GM04504 (cell line): ENCODE measurements around the gene TRAPPC3L.
"Not testable (repeated sequence)": the region's sequence is repeated elsewhere in the genome, so short reads cannot be mapped to it uniquely, and the experiment has no call there.

Experiments used
- DNase-seq: peaks from one replicate; pipeline ENCODE4 v3.0.0-alpha.2; 2012; ENCODE audit warnings: low read depth

Gene TRAPPC3L

DNA sequence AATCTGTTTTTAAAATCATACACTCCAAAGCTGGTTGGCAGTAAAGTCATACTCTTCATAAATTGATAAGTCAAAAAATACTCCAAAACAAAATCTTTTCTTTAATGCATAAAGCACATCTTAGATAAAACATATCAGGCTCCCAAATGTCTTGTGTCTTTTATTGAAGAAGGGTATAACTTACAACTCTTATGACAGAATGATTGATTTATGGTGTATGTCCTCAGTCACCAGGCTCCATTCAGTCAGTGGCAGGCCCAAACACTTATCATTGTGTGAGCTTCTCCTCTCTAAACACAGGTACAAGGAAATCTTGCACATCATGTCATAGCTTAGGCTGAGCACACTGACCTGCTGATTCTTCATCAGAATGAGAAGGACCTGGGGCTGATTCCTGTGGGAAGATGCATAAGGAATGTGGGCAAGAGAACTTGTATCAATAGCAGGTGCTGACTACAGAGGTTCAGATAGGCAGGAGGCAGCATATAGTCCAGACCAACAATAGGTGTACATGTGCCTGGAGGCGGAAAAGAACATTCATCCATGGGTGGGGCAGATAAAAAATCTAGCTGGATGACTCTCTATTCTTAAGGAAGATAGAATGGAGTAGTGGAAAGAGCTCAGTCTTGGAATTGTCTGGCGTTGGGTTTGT is 32.1 kb downstream of the TRAPPC3L start:
- no peak for DNase-seq

GRCh38 chr6:116512734-116513133 is 32.8 kb downstream of the TRAPPC3L start:
- no peak for DNase-seq

- DNase-seq, result peak; percentile 7
These were observed 33.3 kb downstream of the TRAPPC3L start for GRCh38 chr6:116512111-116512559.

- DNase-seq, result peak; percentile 67
These were observed 33.9 kb downstream of the TRAPPC3L start, which contains the start of gene CALHM5 for GRCh38 chr6:116511424-116512110. Gene CALHM5, plus strand, starts transcription at chr6:116511639. Its CDS starts 58 bp downstream, at chr6:116511697.

GRCh38 chr6:116508527-116508926 is 37.0 kb downstream of the TRAPPC3L start:
- DNase-seq, result no peak

DNA sequence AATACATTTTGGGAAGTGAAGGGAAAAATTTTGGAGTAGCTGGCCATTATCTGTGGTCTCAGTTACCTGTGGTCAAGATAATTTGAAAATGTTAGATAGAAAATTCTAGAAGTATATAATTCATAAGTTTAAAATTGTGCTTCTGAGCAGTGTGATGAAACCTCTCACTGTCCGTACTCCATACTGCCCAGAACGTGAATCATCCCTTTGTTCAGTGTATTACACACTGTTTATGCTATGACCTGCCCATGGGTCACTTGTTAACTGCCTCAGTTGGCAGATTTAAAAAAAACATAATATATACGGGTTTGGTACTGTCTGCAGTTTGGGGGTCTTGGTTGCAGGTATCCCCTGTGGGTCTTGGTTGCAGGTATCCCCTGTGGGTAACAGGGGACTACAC is 38.2 kb downstream of the TRAPPC3L start:
- no peak for DNase-seq

GRCh38 chr6:116500969-116501433 is 44.5 kb downstream of the TRAPPC3L start:
- no peak for DNase-seq

DNA sequence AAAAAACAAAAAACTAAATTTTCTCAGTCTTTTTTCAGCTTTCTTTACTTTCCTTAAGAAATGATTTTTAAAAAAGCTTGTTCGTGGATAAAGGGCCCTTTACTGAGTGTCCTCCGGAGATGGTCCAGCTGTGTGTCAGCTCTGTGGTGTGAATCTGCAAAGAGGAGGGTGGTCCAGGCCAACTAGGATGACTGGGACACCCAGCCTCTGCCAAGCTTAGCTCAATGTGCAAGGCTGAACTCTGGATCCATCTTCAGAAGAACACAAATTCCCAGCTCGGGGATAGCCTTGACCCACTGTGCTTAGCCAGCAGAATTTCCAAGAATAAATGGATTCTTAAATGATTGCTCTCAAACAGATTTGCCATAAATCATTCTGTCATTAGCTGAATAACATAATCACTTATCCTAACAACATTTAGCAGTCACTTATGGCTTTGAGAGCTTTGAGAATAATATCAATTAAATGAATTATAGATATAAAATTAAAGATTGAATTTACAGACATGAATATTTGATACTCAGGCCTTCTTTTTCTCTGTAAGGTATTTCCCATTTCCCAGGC is 48.3 kb downstream of the TRAPPC3L start:
- no peak for DNase-seq

- not testable (repeated sequence) for DNase-seq
These were observed 50.3 kb downstream of the TRAPPC3L start for GRCh38 chr6:116495161-116495560.

DNA sequence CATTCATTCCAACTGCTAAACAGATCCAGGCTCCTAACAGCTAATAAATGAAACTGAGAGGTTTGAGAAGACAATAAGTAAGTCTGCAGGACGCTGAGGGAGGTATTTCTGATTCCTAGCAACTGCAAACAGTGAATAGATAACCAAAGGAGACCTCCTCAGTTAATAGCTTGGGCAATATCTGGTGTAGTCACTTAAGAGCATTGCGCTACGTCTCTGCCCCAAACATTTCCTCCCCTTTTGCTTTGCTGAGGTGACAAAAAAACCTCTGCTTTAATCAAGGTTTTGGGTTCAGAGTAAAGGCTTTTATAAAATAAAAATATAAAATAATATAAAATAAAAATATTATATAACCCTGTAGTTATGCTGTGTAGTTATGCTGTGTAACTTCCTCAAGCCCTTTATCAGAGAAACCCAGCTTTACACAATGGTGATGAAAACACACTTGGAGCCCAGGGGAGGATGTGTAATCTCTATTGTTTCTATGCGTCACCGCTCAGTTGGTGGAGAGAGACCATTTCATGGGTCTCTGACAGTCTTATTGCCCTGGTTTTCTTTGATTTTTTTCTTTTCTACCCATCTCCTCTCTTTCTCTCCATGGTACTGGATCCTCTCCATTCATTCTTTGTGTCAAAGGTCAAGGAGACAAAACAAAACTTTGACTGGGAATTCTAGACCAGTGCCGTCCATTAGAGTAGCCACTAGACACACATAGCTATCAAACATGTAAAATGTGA is 53.0 kb downstream of the TRAPPC3L start:
- DNase-seq, result no peak

GRCh38 chr6:116491610-116492330 is 53.7 kb downstream of the TRAPPC3L start:
- DNase-seq, result no peak

GRCh38 chr6:116485559-116486184 is 59.8 kb downstream of the TRAPPC3L start:
- no peak for DNase-seq

GRCh38 chr6:116483616-116484015 is 61.9 kb downstream of the TRAPPC3L start:
- no peak for DNase-seq

- DNase-seq, result no peak
These were observed 62.7 kb downstream of the TRAPPC3L start for GRCh38 chr6:116482780-116483179.

GRCh38 chr6:116476002-116476678 is 69.3 kb downstream of the TRAPPC3L start:
- DNase-seq, result no peak

- no peak for DNase-seq
These were observed 70.3 kb downstream of the TRAPPC3L start for GRCh38 chr6:116475141-116475540.

DNA sequence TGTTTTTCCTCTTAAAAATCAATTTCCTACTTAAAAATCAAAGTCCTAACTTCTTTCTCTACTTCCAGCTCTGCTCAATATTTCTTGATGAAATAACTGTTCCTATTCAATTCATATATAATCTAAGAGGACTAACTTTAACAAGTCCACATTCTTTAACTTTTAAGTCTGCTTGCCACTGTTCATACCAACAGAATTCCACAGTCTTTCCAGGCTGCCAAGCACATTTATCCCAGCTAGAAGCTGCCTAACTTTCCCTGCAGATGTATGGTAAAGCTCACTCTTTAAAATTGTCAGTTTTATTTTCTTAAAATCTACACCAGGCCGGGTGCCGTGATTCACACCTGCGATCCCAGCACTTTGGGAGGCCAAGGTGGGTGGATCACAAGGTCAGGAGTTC is 72.8 kb downstream of the TRAPPC3L start:
- DNase-seq, result no peak

- DNase-seq, result no peak
These were observed 74.0 kb downstream of the TRAPPC3L start for GRCh38 chr6:116471531-116471930.

DNA sequence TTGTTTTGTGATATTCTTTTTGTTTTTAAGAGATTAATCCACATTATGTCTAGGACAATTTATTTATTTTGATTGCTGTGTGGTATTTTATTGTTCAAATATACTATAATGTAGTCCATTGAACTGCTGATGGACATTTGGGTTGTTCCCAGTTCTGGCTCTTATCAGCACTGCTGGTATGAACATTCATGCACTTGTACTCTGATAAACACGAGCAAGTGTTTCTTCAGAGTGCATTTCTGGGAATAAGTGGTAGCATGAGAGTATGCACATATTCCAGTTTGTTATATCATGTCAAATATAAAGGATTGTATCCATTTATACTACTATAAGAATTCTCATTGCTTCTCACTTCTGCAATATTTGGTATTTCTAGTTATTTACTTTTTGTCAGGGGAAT is 77.2 kb downstream of the TRAPPC3L start:
- DNase-seq, result no peak

- DNase-seq, result no peak
These were observed 78.0 kb downstream of the TRAPPC3L start for GRCh38 chr6:116467514-116467913.

DNA sequence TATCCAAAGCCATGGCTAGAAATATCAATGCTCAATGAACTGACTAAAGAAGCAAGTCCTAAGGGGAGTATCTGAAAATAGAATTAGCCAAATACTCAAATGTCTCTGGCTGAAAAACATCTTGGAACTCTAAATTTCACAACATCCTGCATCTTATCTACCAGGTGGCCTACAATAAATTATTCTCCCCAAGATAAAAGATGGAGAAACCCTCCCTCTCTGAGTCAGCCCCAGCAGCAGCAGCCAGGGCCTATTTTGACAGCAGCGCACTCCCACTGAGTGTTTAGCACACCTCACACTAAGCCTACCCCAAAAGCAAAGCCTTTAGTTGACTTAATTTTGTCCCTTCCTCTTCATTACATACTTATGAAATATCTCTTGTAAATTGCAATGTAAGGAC is 78.4 kb downstream of the TRAPPC3L start:
- DNase-seq, result no peak
